ENCODE measurements around the gene LENEP. TPM values are rescaled to one million over a fixed set of nuclear protein-coding genes. Genes with fewer than 3 reads are reported as not detected.

LENEP gene
- total RNA-seq, 1 donor from 2014 or later = not detected

- peak in 1 of 2 donors; percentile 19 for ATAC-seq
- Histone ChIP-seq H3K27ac (peak overlapping the region; percentile 91), H3K4me3 (peak overlapping the region; percentile 97), H3K4me1 (peaks cover 61% of the 10 kb centered on the region), H3K9me3 (no peaks in the 10 kb centered on the region), H3K27me3 (ENCODE audit: low read depth) (no peaks in the 10 kb centered on the region), H3K36me3 (no peaks in the 10 kb centered on the region)
- peak; percentile 86 for DNase-seq
- intact Hi-C loops (cut with DNase I) = no loop called here
- no peak for TF ChIP-seq CTCF (IDR thresholded peaks at IDR 0.05)
Observed at GRCh38 chr1:155005076-155006011, 12.0 kb downstream of the LENEP start.

- DNase-seq = no peak
- H3K27me3 ChIP-seq (ENCODE audit: low read depth) = no peaks in the 10 kb centered on the region
- no peak for ATAC-seq
- H3K4me1 ChIP-seq = peaks cover 74% of the 10 kb centered on the region
- H3K36me3 ChIP-seq = no peaks in the 10 kb centered on the region
- TF ChIP-seq CTCF (IDR thresholded peaks at IDR 0.05) = no peak
- peak overlapping the region; percentile 91 for H3K27ac ChIP-seq
- H3K9me3 ChIP-seq = no peaks in the 10 kb centered on the region
- peak overlapping the region; percentile 97 for H3K4me3 ChIP-seq
- intact Hi-C loops (cut with DNase I) = no loop called here
Observed at GRCh38 chr1:155006601-155007101, 13.3 kb downstream of the LENEP start.

GRCh38 chr1:155007251-155007828 is 14.0 kb downstream of the LENEP start:
- H3K27ac ChIP-seq = peak overlapping the region; percentile 76
- no peaks in the 10 kb centered on the region for H3K27me3 ChIP-seq (ENCODE audit: low read depth)
- intact Hi-C loops (cut with DNase I) = no loop called here
- no peaks in the 10 kb centered on the region for H3K9me3 ChIP-seq
- no peak for DNase-seq
- TF ChIP-seq CTCF (IDR thresholded peaks at IDR 0.05) = no peak
- H3K4me1 ChIP-seq = peaks cover 81% of the 10 kb centered on the region
- H3K36me3 ChIP-seq = no peaks in the 10 kb centered on the region
- H3K4me3 ChIP-seq = peak overlapping the region; percentile 49
- no peak for ATAC-seq

GRCh38 chr1:155008015-155008941 is 14.9 kb downstream of the LENEP start:
- H3K4me1 ChIP-seq = peaks cover 91% of the 10 kb centered on the region

More at GRCh38 chr1:155008015-155008941, 14.9 kb downstream of the LENEP start:
- Histone ChIP-seq H3K36me3 (peaks cover 4% of the 10 kb centered on the region), H3K9me3 (no peaks in the 10 kb centered on the region), H3K27ac (peak overlapping the region; percentile 76), H3K4me3 (peak overlapping the region; percentile 49), H3K27me3 (ENCODE audit: low read depth) (no peaks in the 10 kb centered on the region)
- no peak for TF ChIP-seq CTCF (IDR thresholded peaks at IDR 0.05)
- intact Hi-C loops (cut with DNase I) = no loop called here
- peak; percentile 5 to 20 for ATAC-seq
- no peak for DNase-seq

All from lower lobe of right lung (tissue), 2 donors.